ENCODE measurements around the gene COL15A1. TPM values are rescaled to one million over a fixed set of nuclear protein-coding genes. Genes with fewer than 3 reads are reported as not detected.

Gene COL15A1
- total and polyA plus RNA-seq, 4 donors = 21.4 to 94.4 (median 57.3) TPM

GRCh38 chr9:98995971-98996504, 52.3 kb downstream of the COL15A1 start:
- Histone ChIP-seq H3K4me3 (ENCODE audit: low read depth, low read length) (no peak overlapping the region), H3K9me3 (ENCODE audit: control insufficient read depth, insufficient read depth, low read length) (no peaks in the 10 kb centered on the region), H3K4me1 (ENCODE audit: control insufficient read depth, insufficient read depth, low read length) (peaks cover 20% of the 10 kb centered on the region), H3K36me3 (ENCODE audit: control insufficient read depth, insufficient read depth, low read length) (peaks cover 4% of the 10 kb centered on the region), H3K27me3 (ENCODE audit: control insufficient read depth, insufficient read depth, low read length) (no peaks in the 10 kb centered on the region), H3K27ac (ENCODE audit: low read depth, low read length) (no peak overlapping the region)
- 100% methylated on average over 4 of the region's 7 CpGs for WGBS (ENCODE audit: insufficient coverage)
- DNase-seq (ENCODE audit: low read depth in 4 of 6, low spot score in 6 of 6) = no peak

- no peaks in the 10 kb centered on the region for H3K36me3 ChIP-seq (ENCODE audit: control insufficient read depth, insufficient read depth, low read length)
- 42% methylated on average over 2 of the region's 4 CpGs for WGBS (ENCODE audit: insufficient coverage)
- no peaks in the 10 kb centered on the region for H3K9me3 ChIP-seq (ENCODE audit: control insufficient read depth, insufficient read depth, low read length)
- no peak overlapping the region for H3K4me3 ChIP-seq (ENCODE audit: low read depth, low read length)
- H3K27me3 ChIP-seq (ENCODE audit: control insufficient read depth, insufficient read depth, low read length) = no peaks in the 10 kb centered on the region
- H3K4me1 ChIP-seq (ENCODE audit: control insufficient read depth, insufficient read depth, low read length) = peaks cover 20% of the 10 kb centered on the region
- peak overlapping the region; percentile 38 for H3K27ac ChIP-seq (ENCODE audit: low read depth, low read length)
- peak in 1 of 6 donors; percentile 25 for DNase-seq (ENCODE audit: low read depth in 4 of 6, low spot score in 6 of 6)
Measured at GRCh38 chr9:98997604-98998003, 53.9 kb downstream of the COL15A1 start.

GRCh38 chr9:98998441-98999151, 54.9 kb downstream of the COL15A1 start:
- Histone ChIP-seq H3K4me3 (ENCODE audit: low read depth, low read length) (no peak overlapping the region), H3K27ac (ENCODE audit: low read depth, low read length) (peak overlapping the region; percentile 36), H3K4me1 (ENCODE audit: control insufficient read depth, insufficient read depth, low read length) (peaks cover 20% of the 10 kb centered on the region), H3K9me3 (ENCODE audit: control insufficient read depth, insufficient read depth, low read length) (no peaks in the 10 kb centered on the region), H3K27me3 (ENCODE audit: control insufficient read depth, insufficient read depth, low read length) (no peaks in the 10 kb centered on the region), H3K36me3 (ENCODE audit: control insufficient read depth, insufficient read depth, low read length) (no peaks in the 10 kb centered on the region)
- 12% methylated on average over 12 of the region's 19 CpGs for WGBS (ENCODE audit: insufficient coverage)
- peak in 2 of 6 donors; percentile 34 to 72 for DNase-seq (ENCODE audit: low read depth in 4 of 6, low spot score in 6 of 6)

GRCh38 chr9:98999152-98999525, 55.4 kb downstream of the COL15A1 start:
- Histone ChIP-seq H3K9me3 (ENCODE audit: control insufficient read depth, insufficient read depth, low read length) (no peaks in the 10 kb centered on the region), H3K4me3 (ENCODE audit: low read depth, low read length) (no peak overlapping the region), H3K27ac (ENCODE audit: low read depth, low read length) (no peak overlapping the region), H3K4me1 (ENCODE audit: control insufficient read depth, insufficient read depth, low read length) (peaks cover 20% of the 10 kb centered on the region), H3K36me3 (ENCODE audit: control insufficient read depth, insufficient read depth, low read length) (no peaks in the 10 kb centered on the region), H3K27me3 (ENCODE audit: control insufficient read depth, insufficient read depth, low read length) (no peaks in the 10 kb centered on the region)
- no peak for DNase-seq (ENCODE audit: low read depth in 4 of 6, low spot score in 6 of 6)
- 67% methylated on average over 6 of the region's 6 CpGs for WGBS (ENCODE audit: insufficient coverage)

GRCh38 chr9:99000476-99001395, 57.0 kb downstream of the COL15A1 start:
- peak in 2 of 6 donors; percentile 73 to 80 for DNase-seq (ENCODE audit: low read depth in 4 of 6, low spot score in 6 of 6)
- H3K4me1 ChIP-seq (ENCODE audit: control insufficient read depth, insufficient read depth, low read length) = peaks cover 13% of the 10 kb centered on the region
- no peak overlapping the region for H3K27ac ChIP-seq (ENCODE audit: low read depth, low read length)
- 87% methylated on average over 4 of the region's 5 CpGs for WGBS (ENCODE audit: insufficient coverage)
- no peaks in the 10 kb centered on the region for H3K9me3 ChIP-seq (ENCODE audit: control insufficient read depth, insufficient read depth, low read length)
- H3K36me3 ChIP-seq (ENCODE audit: control insufficient read depth, insufficient read depth, low read length) = no peaks in the 10 kb centered on the region
- H3K4me3 ChIP-seq (ENCODE audit: low read depth, low read length) = no peak overlapping the region
- H3K27me3 ChIP-seq (ENCODE audit: control insufficient read depth, insufficient read depth, low read length) = no peaks in the 10 kb centered on the region

GRCh38 chr9:99001892-99002291, 58.2 kb downstream of the COL15A1 start:
- no peak overlapping the region for H3K4me3 ChIP-seq (ENCODE audit: low read depth, low read length)
- peaks cover 13% of the 10 kb centered on the region for H3K4me1 ChIP-seq (ENCODE audit: control insufficient read depth, insufficient read depth, low read length)
- no peaks in the 10 kb centered on the region for H3K36me3 ChIP-seq (ENCODE audit: control insufficient read depth, insufficient read depth, low read length)
- WGBS (ENCODE audit: insufficient coverage) = 83% methylated on average over 2 of the region's 2 CpGs
- DNase-seq (ENCODE audit: low read depth in 4 of 6, low spot score in 6 of 6) = no peak
- no peak overlapping the region for H3K27ac ChIP-seq (ENCODE audit: low read depth, low read length)
- no peaks in the 10 kb centered on the region for H3K9me3 ChIP-seq (ENCODE audit: control insufficient read depth, insufficient read depth, low read length)
- no peaks in the 10 kb centered on the region for H3K27me3 ChIP-seq (ENCODE audit: control insufficient read depth, insufficient read depth, low read length)

GRCh38 chr9:99002706-99003105, 59.0 kb downstream of the COL15A1 start:
- H3K36me3 ChIP-seq (ENCODE audit: control insufficient read depth, insufficient read depth, low read length) = no peaks in the 10 kb centered on the region
- no peak overlapping the region for H3K4me3 ChIP-seq (ENCODE audit: low read depth, low read length)
- H3K27me3 ChIP-seq (ENCODE audit: control insufficient read depth, insufficient read depth, low read length) = no peaks in the 10 kb centered on the region
- no peak overlapping the region for H3K27ac ChIP-seq (ENCODE audit: low read depth, low read length)
- DNase-seq (ENCODE audit: low read depth in 4 of 6, low spot score in 6 of 6) = no peak
- no peaks in the 10 kb centered on the region for H3K9me3 ChIP-seq (ENCODE audit: control insufficient read depth, insufficient read depth, low read length)
- peaks cover 13% of the 10 kb centered on the region for H3K4me1 ChIP-seq (ENCODE audit: control insufficient read depth, insufficient read depth, low read length)

- no peaks in the 10 kb centered on the region for H3K27me3 ChIP-seq (ENCODE audit: control insufficient read depth, insufficient read depth, low read length)
- no peak for DNase-seq (ENCODE audit: low read depth in 4 of 6, low spot score in 6 of 6)
- no peak overlapping the region for H3K27ac ChIP-seq (ENCODE audit: low read depth, low read length)
- 97% methylated on average over 3 of the region's 5 CpGs for WGBS (ENCODE audit: insufficient coverage)
- peaks cover 12% of the 10 kb centered on the region for H3K4me1 ChIP-seq (ENCODE audit: control insufficient read depth, insufficient read depth, low read length)
- H3K36me3 ChIP-seq (ENCODE audit: control insufficient read depth, insufficient read depth, low read length) = no peaks in the 10 kb centered on the region
- H3K4me3 ChIP-seq (ENCODE audit: low read depth, low read length) = no peak overlapping the region
- no peaks in the 10 kb centered on the region for H3K9me3 ChIP-seq (ENCODE audit: control insufficient read depth, insufficient read depth, low read length)
Measured at GRCh38 chr9:99003308-99003707, 59.6 kb downstream of the COL15A1 start.

GRCh38 chr9:99004115-99004514, 60.4 kb downstream of the COL15A1 start:
- no peak overlapping the region for H3K27ac ChIP-seq (ENCODE audit: low read depth, low read length)
- no peak for DNase-seq (ENCODE audit: low read depth in 4 of 6, low spot score in 6 of 6)
- H3K4me1 ChIP-seq (ENCODE audit: control insufficient read depth, insufficient read depth, low read length) = peaks cover 4% of the 10 kb centered on the region
- H3K9me3 ChIP-seq (ENCODE audit: control insufficient read depth, insufficient read depth, low read length) = no peaks in the 10 kb centered on the region
- no peaks in the 10 kb centered on the region for H3K27me3 ChIP-seq (ENCODE audit: control insufficient read depth, insufficient read depth, low read length)
- 88% methylated on average over 5 of the region's 5 CpGs for WGBS (ENCODE audit: insufficient coverage)
- no peaks in the 10 kb centered on the region for H3K36me3 ChIP-seq (ENCODE audit: control insufficient read depth, insufficient read depth, low read length)
- H3K4me3 ChIP-seq (ENCODE audit: low read depth, low read length) = no peak overlapping the region
